HG03565 (cell line): ENCODE data around the gene SERPINB6.
"Not testable (repeated sequence)": the region's sequence is repeated elsewhere in the genome, so short reads cannot be mapped to it uniquely, and the experiment has no call there.

Experiments
- ATAC-seq: cut with Tn5 transposase; IDR thresholded peaks from one replicate; pipeline ENCODE4 v1.9.1; 2021; ENCODE audit warnings: mild to moderate bottlenecking, moderate library complexity; ENCODE audit not compliant: unreplicated experiment

The SERPINB6 gene

DNA sequence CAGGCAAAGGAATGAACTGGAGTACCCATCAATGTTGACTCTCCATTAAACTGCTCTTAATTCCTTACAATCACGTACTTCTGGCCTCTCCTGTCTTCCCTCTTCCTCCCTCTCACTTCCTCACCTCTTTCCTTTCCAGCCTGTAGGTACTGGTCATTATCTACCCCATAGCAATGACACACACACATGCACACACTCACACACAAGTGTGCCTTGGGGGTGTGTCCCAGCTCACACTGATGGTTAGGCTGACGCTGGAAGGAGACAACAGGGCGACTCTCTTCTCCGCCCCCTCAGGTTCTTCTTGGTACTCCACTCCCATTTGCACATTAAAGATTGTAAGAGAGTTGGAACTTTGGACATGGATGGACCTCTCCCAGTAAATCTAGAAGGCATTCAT is 54.3 kb downstream of the SERPINB6 start:
- ATAC-seq = no peak

DNA sequence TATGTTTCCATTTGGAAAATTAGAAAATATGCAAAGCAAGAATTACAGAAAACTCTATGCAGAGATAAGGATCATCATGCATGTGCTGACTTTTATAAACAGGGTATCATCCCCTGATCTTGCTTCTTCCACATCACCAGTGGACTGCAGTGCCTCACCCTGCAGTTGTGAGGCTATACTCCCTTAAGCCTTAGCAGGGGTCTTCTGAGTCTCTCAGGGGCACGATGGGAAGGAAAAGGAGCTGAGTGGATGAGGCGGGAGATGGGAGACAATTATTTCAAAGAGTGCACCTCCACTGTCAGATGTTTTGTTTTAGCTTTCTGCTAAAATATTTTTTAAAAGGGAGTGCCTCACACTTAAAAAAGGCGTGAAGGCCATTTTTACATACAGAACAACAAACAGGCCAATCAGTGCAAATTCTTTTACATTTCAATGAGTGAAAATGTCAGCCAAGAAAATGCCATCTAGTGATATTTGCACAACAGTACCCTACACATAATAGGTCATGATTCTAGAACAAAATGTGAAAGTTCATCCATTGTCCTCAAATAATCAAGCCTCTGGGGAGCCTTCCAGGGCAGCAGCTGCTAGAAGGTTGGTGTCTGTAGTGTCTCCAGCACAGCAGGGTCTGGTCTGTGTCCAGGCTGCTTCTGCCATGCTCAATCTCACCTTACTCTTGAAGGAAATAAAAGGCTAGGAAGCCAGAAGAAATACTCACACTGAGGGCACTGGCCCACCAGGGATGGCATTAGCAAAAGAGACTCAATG is 55.0 kb downstream of the SERPINB6 start:
- no peak for ATAC-seq

DNA sequence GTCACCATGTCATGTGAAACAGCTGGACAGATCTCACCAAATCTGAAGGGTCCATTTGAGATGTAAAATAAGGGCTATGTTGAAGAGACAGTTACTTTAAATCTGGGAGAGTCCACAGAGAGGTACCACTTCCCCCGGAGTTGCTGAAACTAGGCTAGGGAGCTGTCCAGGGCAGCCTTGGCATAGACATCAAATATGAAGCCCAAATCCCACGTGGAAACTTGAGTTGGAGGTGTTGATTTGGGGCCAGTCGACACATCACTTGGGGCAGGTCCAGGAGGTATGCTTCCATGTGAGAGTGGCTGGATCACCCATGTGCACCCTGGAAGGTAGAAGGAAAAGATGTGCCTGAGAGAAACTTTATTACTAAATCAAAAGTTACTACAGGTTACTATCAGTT is 56.2 kb downstream of the SERPINB6 start:
- ATAC-seq = no peak

DNA sequence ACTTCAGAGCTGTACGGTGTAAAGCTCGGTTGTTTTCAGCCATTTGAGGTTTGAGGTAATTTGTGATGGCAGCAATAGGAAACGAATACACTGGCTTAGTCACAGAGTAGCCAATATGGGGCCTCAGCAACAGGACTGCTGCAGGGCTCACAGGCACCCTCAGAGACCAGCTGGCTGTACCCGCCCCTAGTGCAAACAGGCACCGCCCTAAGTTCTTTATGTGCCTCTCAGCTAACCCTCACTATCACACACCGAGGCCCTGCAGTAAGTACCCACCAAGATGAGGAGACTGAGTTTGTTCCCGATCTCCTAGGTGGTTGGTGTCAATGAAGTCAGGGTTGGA is 57.1 kb downstream of the SERPINB6 start:
- no peak for ATAC-seq

DNA sequence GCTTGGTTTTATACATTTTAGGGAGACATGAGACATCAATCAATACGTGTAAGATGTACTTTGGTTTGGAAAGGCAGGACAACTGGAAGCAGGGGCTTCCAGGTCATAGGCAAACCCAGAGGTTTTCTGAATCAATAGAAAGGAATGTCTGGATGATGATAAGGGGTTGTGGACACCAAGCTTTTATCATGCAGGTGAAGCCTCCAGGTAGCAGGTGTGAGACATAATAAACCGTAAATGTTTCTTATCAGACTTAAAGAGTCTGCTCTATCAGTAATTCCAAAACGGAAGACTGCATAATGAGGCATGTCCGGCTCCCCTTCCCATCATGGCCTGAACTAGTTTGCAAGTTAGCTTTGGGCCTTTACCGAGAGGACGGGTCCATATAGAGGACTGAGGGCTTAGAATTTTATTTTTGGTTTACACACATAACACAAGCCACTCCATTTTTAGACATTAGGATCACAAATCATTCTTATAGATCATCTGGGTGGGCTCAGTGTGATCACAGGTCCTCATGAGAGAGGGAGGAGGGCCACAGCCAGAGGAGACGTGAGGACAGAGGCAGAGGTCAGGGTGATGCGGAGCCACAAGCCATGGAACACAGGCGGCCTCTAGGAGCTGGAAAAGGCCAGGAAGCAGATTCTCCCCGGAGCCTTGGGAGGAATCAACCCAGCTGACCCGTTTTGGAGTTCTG is 57.6 kb downstream of the SERPINB6 start:
- no peak for ATAC-seq

DNA sequence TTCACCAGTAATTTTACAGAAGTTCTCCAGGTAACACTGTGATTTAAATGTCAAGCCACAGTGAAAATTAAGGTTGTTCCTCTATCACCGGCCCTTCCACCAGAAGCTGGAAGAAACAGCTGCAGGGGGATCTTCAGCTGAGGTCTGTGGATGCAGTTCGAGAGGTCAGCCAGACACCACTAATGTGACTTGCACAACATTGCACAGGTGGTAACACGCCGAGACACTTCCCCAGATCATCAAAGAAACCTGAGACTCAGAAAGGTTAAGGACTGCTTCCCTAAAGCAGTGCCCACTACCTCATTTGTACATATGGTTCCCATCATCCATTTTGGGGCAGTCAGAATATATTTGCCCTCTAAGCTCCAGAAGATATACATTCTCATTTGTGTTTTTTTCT is 60.2 kb downstream of the SERPINB6 start:
- no peak for ATAC-seq

DNA sequence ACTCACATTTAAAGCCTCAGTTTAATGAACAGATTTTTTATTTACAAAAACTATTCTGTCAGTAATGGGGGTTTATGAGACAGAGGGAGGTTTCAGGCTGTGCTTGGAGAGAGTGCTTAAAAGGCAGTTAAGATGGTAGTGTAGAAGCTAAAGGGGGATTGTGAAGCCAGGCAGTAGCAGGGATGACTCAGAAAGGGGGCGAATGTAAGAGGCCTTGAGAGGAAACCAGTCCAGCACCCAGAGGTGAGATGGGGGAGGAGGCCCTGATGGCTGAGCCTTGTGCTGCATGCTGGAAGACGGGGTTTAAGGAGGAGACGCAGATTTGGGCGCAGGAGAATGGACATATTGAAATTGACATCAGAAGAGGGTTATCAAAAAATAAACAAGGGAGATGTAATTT is 61.6 kb downstream of the SERPINB6 start:
- no peak for ATAC-seq

DNA sequence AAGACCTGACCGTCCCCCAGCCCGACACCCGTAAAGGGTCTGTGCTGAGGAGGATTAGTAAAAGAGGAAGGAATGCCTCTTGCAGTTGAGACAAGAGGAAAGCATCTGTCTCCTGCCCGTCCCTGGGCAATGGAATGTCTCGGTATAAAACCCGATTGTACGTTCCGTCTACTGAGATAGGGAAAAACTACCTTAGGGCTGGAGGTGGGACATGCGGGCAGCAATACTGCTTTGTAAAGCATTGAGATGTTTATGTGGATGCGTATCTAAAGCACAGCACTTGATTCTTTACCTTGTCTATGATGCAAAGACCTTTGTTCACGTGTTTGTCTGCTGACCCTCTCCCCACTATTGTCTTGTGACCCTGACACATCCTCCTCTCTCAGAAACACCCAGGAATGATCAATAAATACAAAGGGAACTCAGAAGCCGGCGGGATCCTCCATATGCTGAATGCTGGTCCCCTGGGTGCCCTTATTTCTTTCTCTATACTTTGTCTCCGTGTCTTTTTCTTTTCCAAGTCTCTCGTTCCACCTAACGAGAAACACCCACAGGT is 62.2 kb downstream of the SERPINB6 start:
- not testable (repeated sequence) for ATAC-seq

DNA sequence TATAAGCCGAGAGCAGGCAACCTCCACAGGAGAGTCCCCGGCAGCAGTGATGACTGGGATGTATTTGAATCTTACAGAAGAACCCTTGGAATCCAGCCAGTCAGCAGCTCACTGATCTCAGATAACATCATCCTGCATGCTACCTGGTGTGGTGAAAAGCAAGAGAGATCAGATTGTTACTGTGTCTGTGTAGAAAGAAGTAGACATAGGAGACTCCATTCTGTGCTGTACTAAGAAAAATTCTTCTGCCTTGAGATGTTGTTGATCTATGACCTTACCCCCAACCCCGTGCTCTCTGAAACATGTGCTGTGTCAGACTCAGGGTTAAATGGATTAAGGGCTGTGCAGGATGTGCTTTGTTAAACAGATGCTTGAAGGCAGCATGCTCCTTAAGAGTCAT is 62.9 kb downstream of the SERPINB6 start:
- ATAC-seq = not testable (repeated sequence)

DNA sequence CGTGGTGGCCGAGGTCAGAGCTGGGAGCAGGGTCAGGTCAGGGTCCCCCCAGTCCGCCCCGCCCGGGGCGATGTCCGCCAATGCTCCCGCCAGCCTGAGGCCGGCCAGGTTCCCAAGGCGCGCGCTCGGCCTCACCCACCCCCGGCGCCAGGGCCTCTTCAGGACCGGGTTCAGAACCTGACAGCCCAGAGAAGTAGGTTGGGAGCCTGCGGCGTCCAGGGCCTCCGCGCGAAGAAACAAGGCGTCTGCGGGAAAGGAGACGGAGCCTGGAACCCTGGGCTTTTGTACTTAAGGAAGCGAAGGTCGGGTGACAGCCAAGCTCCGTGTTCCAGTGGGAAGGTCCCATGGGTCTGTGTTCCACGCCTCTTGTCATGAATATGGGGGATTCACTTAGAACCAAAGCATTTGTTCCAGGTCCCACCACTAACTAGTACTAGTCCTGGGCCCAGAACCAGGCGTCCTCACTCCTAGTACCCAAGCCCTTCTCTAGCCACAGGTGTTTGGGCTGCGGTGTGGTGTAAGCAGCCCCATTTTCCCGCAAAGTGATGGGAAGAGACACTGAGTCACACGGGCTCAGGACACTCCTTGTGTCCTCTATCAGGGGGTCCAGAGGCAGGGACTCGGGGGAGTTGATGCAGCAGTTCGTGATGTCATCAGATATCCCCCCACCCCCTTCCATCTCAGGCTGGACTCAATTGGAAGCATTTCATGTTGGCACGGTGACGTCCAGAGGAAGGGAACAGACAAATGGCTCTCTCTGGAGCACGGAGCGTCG is 67.8 kb downstream of the SERPINB6 start:
- not testable (repeated sequence) for ATAC-seq

DNA sequence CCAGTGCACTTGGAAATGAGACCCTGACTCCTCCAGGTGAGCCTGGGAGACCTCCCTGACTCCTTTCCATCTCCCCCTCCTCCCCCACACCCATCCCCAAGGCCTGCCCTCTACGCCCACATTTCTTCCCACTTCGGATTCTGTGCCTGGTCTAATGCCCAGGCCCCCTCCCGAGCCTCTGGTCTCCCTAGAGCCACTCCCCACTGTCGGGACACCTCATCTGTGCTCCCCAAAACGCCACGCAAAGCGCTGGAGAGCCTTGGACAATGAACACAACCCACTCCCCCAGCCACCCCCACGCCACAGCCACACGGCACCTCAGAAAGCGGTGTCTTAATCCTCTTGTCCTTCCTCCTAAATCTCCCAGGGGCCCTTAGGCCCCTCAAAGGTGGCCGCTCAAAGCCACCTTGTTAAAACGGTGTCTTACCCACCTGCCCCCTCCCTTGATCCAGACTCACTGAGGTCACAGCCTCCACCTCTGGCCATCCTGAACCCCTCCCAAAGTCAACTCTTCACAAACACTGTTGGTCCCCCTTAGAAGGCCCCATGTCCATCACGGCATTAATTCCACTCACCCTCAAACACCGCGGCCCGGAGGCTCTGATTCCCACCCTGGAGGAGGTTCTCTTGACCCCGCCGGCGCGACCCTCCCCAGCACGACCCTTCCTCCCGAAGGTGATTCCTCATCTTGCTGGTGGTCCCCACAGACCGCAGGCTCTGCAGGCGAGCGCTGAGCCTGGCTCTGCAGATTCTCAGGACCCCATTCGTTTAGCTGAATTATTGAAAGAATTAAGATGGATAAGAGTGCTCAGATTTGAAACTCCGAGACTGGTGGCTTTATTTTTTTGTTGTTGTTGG is 69.5 kb downstream of the SERPINB6 start:
- not testable (repeated sequence) for ATAC-seq

DNA sequence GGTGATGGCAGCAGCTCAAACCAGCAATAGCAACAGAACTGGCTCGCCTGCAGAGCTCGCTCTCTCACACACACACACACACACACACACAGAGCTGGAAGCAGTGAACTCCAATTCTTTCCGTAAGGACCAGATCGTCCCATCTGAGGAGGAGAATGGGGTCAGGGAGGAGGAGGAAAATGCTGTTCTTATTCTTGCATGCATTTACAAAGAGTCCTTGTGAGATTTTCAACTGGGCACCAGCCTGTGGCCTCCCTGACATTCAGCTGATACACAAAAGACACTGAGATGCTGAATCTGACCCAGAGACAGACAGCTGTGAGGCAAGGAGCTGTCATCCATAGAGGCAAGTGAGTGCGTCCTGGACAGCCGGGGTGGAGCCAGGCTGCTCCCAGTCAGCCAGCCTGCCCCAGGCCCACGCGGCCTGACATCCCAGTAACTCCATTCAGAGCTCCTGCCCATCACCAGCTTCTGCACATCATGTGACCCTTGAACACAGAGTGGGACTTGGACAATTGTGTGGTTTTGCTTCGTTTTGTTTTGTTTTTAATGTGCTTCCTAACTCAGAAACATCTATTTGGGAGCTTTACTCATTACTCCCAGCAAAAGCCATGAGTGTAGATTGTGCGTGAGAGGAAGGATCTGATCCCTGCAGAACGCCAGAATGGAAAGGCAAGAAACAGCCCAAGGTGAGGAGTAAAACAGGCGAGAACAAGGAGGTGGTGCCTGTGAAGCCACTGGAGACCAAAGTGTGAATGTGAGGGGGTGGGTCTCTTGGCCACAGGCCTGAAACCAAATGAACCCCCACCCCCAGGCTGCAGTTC is 70.3 kb downstream of the SERPINB6 start:
- ATAC-seq = no peak

DNA sequence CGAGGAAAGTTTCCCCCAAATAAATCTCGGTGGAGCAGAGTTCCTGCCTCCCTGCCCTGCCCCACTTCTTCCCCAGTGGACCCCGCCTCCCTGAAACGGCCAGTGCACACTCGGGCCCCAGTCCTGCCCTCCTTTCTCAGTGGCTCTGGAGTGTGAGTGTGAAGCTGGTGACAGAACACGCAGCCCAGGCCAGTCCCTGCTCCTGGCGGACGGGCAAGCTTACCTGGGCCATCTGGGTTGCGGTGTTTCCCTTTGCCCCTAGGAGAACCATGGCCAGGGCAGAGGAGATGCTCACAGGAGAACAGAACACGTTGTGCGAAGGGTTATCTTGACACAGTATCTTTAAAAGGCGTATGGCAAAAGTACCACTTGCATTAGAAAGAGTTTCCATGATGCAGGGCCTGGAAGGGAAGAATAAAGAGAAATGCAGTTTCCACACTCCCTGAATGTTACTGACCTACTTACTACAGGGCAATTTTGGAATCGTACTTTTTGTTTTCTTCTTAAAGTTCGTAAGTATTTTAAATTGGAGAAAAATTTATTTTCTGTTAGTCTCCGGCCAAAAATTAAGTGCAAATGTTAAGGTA is 71.1 kb downstream of the SERPINB6 start:
- no peak for ATAC-seq

DNA sequence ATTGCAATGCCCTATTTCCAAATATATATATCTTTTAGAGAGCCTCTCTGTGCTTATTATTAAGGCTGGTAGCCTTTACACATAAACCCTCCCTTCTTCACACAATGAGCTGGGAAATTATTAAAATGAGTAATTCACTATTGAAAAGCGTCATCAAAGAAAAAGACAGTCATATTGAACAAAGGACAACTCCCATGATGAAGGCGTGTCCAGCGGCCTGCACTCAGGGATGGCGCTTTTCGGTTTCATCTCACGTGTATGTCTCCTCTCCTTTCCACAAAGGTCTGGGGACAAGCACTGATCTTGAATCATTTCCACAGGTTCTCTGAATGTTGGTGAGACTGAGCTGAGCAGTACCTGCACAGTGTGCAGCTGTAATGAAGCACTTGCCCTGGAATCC is 71.8 kb downstream of the SERPINB6 start:
- ATAC-seq = no peak
